DOHH2 (cell line): ENCODE results near the gene ATP4B.

Source experiments
- H3F3A ChIP-seq: fragments of 200-600 bp; sonication (generic), shearing (Covaris generic); 2 replicates; pipeline ENCODE4 v1.6.0; 2016; ENCODE audit warnings: antibody characterized with exemption, mild to moderate bottlenecking; ENCODE audit not compliant: control insufficient read depth, insufficient read depth
- H3K27ac ChIP-seq: fragments of 200-600 bp; sonication (generic); 2 replicates; pipeline ENCODE4 v1.5.1; 2014; ENCODE audit warnings: low read depth, mild to moderate bottlenecking, low read length, moderate library complexity
- H3K27me3 ChIP-seq: fragments of 200-600 bp; sonication (generic); 2 replicates; pipeline ENCODE4 v1.6.1; 2014; ENCODE audit warnings: mild to moderate bottlenecking, low read length, mixed read lengths; ENCODE audit not compliant: control insufficient read depth
- H3K36me3 ChIP-seq: fragments of 200-600 bp; sonication (generic); 2 replicates; pipeline ENCODE4 v1.6.1; 2014; ENCODE audit warnings: mild to moderate bottlenecking, low read length, moderate library complexity, mixed read lengths; ENCODE audit not compliant: control insufficient read depth
- H3K4me1 ChIP-seq: fragments of 200-600 bp; sonication (generic); 2 replicates; pipeline ENCODE4 v1.6.1; 2014; ENCODE audit warnings: mild to moderate bottlenecking, low read length, mixed read lengths; ENCODE audit not compliant: control insufficient read depth
- H3K4me2 ChIP-seq: fragments of 200-600 bp; sonication (generic); 2 replicates; pipeline ENCODE4 v1.6.0; 2014; ENCODE audit warnings: mild to moderate bottlenecking, low read length, moderate library complexity
- H3K4me3 ChIP-seq: fragments of 200-600 bp; sonication (generic); 2 replicates; pipeline ENCODE4 v1.5.1; 2014; ENCODE audit warnings: mild to moderate bottlenecking, low read length, mixed read lengths
- H3K79me2 ChIP-seq: fragments of 200-600 bp; sonication (generic); 2 replicates; pipeline ENCODE4 v1.6.1; 2014; ENCODE audit warnings: mild to moderate bottlenecking, low read length, mixed read lengths; ENCODE audit not compliant: control insufficient read depth
- H3K9me2 ChIP-seq: fragments of 200-600 bp; sonication (generic); replicated peaks from 2 replicates; pipeline ENCODE4 v1.6.1; 2014; ENCODE audit warnings: mild to moderate bottlenecking, low read length, mixed read lengths; ENCODE audit not compliant: control insufficient read depth
- H3K9me3 ChIP-seq: fragments of 200-600 bp; sonication (generic); 2 replicates; pipeline ENCODE4 v1.6.1; 2014; ENCODE audit warnings: antibody characterized with exemption, low read length, mixed read lengths; ENCODE audit not compliant: control insufficient read depth, insufficient read depth
- H4K20me1 ChIP-seq: fragments of 200-600 bp; sonication (generic); 2 replicates; pipeline ENCODE4 v1.6.0; 2014; ENCODE audit warnings: low read depth, mild to moderate bottlenecking, antibody characterized with exemption, low read length, moderate library complexity; ENCODE audit not compliant: control insufficient read depth, insufficient read depth
- EZH2phosphoT487 ChIP-seq: fragments of 200-600 bp; sonication (generic); IDR thresholded peaks from 2 replicates; pipeline ENCODE4 v1.6.1; 2017; ENCODE audit warnings: borderline replicate concordance, mild to moderate bottlenecking, antibody characterized with exemption, low read length, moderate library complexity, mixed read lengths
- TF ChIP-seq, protein P1 (sequence below): fragments of 200-600 bp; sonication (generic); IDR thresholded peaks from one replicate; pipeline ENCODE4 v1.5.1; 2014; ENCODE audit warnings: antibody characterized with exemption, mild to moderate bottlenecking, low read depth, low read length; ENCODE audit not compliant: poor library complexity, severe bottlenecking

The ATP4B gene

DNA sequence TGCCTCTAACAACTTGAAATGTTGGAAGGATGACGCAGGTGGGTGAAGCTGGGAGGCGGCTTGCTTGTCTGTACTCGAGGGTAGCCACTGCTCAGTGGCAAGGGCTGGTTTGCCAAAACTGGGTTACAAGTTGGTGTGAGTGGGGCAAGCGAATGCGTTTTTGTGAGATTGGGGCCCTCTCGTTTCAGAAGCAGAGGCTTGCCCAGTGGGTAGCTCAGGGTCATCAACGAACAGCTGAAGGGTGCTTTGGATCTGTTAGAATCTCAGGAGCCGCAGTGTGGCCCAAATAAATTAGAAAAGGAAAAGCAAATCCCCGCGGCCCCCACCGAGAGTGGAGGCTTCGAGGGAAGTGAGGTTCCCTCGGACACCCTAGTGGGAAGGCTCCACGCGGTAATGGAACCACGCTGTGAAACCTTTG lies 7.3 kb downstream of the ATP4B start:
- Histone ChIP-seq H3K79me2 (no peaks in the 10 kb centered on the region), H3K36me3 (no peaks in the 10 kb centered on the region), H4K20me1 (no peaks in the 10 kb centered on the region), H3K4me2 (no peak overlapping the region), H3K4me3 (no peak overlapping the region), H3K27ac (no peak overlapping the region), H3K27me3 (no peaks in the 10 kb centered on the region), H3K9me3 (no peaks in the 10 kb centered on the region), H3K4me1 (no peaks in the 10 kb centered on the region), H3K9me2 (no peaks in the 10 kb centered on the region), H3F3A (peaks cover 4% of the 10 kb centered on the region; the same call in 1 of the 2 replicates)
- TF ChIP-seq, protein P1, sequence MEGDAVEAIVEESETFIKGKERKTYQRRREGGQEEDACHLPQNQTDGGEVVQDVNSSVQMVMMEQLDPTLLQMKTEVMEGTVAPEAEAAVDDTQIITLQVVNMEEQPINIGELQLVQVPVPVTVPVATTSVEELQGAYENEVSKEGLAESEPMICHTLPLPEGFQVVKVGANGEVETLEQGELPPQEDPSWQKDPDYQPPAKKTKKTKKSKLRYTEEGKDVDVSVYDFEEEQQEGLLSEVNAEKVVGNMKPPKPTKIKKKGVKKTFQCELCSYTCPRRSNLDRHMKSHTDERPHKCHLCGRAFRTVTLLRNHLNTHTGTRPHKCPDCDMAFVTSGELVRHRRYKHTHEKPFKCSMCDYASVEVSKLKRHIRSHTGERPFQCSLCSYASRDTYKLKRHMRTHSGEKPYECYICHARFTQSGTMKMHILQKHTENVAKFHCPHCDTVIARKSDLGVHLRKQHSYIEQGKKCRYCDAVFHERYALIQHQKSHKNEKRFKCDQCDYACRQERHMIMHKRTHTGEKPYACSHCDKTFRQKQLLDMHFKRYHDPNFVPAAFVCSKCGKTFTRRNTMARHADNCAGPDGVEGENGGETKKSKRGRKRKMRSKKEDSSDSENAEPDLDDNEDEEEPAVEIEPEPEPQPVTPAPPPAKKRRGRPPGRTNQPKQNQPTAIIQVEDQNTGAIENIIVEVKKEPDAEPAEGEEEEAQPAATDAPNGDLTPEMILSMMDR = no peak
- TF ChIP-seq EZH2phosphoT487 = no peak

DNA sequence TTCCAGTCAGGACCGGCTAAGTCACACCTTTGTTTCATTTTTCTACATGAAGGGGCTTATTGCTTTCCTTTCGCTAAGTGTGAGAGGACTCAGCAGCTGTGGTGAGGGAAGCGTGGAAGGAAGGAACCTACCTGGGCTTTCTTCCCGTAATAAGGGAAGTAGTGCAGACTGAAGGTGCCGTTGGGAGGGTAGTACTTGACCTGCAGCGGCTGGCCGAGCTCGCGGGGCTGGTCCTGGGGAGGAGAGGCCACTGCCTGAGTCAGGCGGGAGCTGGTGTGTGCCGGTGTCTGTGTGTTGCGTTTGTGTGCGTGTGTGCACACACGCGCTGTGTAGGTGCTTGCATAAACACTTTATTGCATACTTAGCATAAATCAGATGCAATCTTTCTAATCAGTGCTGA lies 7.7 kb downstream of the ATP4B start:
- Histone ChIP-seq H3K4me3 (no peak overlapping the region), H3K9me2 (no peaks in the 10 kb centered on the region), H3K36me3 (peaks cover under 1% of the 10 kb centered on the region; the same call in 1 of the 2 replicates), H3K4me2 (no peak overlapping the region), H3K27me3 (no peaks in the 10 kb centered on the region), H3K4me1 (no peaks in the 10 kb centered on the region), H4K20me1 (0 out of 2 replicates have a peak, but pooled peaks cover under 1% of the 10 kb centered on the region), H3K79me2 (no peaks in the 10 kb centered on the region), H3K9me3 (no peaks in the 10 kb centered on the region), H3K27ac (no peak overlapping the region), H3F3A (peaks cover 4% of the 10 kb centered on the region; the same call in 1 of the 2 replicates)
- TF ChIP-seq, protein P1 = no peak
- TF ChIP-seq EZH2phosphoT487 = no peak

DNA sequence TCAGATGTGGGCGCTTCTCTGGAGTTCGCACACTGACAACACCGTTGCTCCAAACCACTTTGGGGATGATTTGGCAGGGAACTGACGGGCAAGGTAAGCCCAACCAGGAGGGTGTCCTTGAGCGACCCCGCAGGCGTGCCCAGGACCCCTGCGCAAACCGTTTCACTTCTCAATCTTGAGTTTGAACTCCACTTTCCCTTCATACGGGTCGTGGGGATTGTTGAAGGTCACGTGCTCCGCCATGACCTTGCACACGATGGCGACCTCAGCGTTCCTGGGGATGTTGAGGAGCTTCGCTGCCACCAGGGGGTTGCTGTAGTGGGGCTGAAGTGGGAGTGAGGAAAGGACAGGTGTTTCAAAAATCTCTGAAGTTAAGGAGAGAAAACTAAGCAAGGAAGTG lies 8.8 kb downstream of the ATP4B start:
- H3K36me3 ChIP-seq = peaks cover 4% of the 10 kb centered on the region; the same call in 1 of the 2 replicates

More for the DNA sequence above, 8.8 kb downstream of the ATP4B start:
- no peaks in the 10 kb centered on the region for H3K79me2 ChIP-seq
- H3K4me2 ChIP-seq = no peak overlapping the region
- H3K27me3 ChIP-seq = no peaks in the 10 kb centered on the region
- H3K9me2 ChIP-seq = no peaks in the 10 kb centered on the region
- H3F3A ChIP-seq = peaks cover 11% of the 10 kb centered on the region
- no peak overlapping the region for H3K4me3 ChIP-seq
- H3K27ac ChIP-seq = no peak overlapping the region
- H4K20me1 ChIP-seq = 0 out of 2 replicates have a peak, but pooled peaks cover 3% of the 10 kb centered on the region
- no peaks in the 10 kb centered on the region for H3K4me1 ChIP-seq
- TF ChIP-seq EZH2phosphoT487 = no peak
- TF ChIP-seq, protein P1 = no peak
- no peaks in the 10 kb centered on the region for H3K9me3 ChIP-seq
